Airway epithelial cell (primary cell): ENCODE data around the gene MYH15. TPM values are rescaled to one million over a fixed set of nuclear protein-coding genes. Genes with fewer than 3 reads are reported as not detected.

ENCODE experiments used
- total RNA-seq: library from RNA; depleted of rRNA; stranded (reverse); fragments of >200 nt; gene quantifications from 2 replicates; pipeline ENCODE4 v1.2.3, GENCODE V29; 2015

MYH15 gene
- 0.19 and 0.21 TPM in 2 replicates for total RNA-seq

DNA sequence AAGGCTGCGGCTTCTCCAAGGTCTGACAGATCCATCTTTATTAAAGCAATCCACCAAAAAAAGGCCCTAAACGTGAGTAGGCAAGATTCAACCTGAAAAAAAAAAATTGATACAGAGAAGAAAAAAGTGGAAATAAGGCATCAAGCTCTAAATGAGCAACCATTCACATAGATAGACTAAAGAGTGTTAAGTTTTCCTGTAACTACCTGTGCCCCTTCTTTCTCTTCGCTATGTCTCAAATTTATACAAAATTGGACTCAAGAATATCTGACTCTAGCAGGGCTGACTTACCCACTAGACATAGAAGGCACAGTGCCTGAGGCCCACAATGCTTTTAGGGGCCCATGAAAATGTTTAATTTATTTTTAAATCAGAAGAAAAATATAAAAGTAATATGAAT, at the start of gene MYH15:
Gene MYH15, minus strand, starts transcription at position 101 of the 400 bp plus-strand sequence. Its CDS starts 66 bp downstream, at position 35.

Other genes starting within 250 kb of the MYH15 start
- not detected in 2 replicates for gene HHLA2, start 214.0 kb downstream of the MYH15 start, total RNA-seq
- gene CIP2A, start 78.8 kb upstream of the MYH15 start, total RNA-seq, result 12.8 and 15.2 TPM in 2 replicates
- gene DZIP3, start 79.1 kb upstream of the MYH15 start, total RNA-seq, result 4.7 and 4.9 TPM in 2 replicates
- gene RETNLB, start 246.8 kb upstream of the MYH15 start, total RNA-seq, result not detected in 2 replicates